Breast epithelium (tissue), 3 donors: Measurements from ENCODE around the gene EPG5.

ENCODE experiments used
- POLR2A ChIP-seq: fragments of 450-650 bp; IDR thresholded peaks from one replicate; pipeline ENCODE4 v1.6.1; 2016; ENCODE audit warnings: antibody characterized with exemption, mild to moderate bottlenecking, moderate library complexity
- TF ChIP-seq, protein P1 (sequence below), 3 donors: fragments of 450-650 bp; IDR thresholded peaks; one replicate each; pipeline ENCODE4 v1.5.1; 2016 to 2017; ENCODE audit warnings: antibody characterized with exemption in 3 of 3, mild to moderate bottlenecking in 3 of 3, moderate library complexity in 3 of 3

GRCh38 chr18:45847119-45847518, 120.0 kb downstream of the EPG5 start:
- TF ChIP-seq, protein P1, sequence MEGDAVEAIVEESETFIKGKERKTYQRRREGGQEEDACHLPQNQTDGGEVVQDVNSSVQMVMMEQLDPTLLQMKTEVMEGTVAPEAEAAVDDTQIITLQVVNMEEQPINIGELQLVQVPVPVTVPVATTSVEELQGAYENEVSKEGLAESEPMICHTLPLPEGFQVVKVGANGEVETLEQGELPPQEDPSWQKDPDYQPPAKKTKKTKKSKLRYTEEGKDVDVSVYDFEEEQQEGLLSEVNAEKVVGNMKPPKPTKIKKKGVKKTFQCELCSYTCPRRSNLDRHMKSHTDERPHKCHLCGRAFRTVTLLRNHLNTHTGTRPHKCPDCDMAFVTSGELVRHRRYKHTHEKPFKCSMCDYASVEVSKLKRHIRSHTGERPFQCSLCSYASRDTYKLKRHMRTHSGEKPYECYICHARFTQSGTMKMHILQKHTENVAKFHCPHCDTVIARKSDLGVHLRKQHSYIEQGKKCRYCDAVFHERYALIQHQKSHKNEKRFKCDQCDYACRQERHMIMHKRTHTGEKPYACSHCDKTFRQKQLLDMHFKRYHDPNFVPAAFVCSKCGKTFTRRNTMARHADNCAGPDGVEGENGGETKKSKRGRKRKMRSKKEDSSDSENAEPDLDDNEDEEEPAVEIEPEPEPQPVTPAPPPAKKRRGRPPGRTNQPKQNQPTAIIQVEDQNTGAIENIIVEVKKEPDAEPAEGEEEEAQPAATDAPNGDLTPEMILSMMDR (IDR thresholded peaks at IDR 0.05), result no peak
- TF ChIP-seq POLR2A, result no peak
